ENCODE results near the gene MBIP. TPM values are rescaled to one million over a fixed set of nuclear protein-coding genes. Genes with fewer than 3 reads are reported as not detected.
A peak's percentile ranks its signal among the peaks of the same experiment; 100 is the strongest.

Gene MBIP
- total RNA-seq, 1 donor from 2014 or later: 12.9 TPM

DNA sequence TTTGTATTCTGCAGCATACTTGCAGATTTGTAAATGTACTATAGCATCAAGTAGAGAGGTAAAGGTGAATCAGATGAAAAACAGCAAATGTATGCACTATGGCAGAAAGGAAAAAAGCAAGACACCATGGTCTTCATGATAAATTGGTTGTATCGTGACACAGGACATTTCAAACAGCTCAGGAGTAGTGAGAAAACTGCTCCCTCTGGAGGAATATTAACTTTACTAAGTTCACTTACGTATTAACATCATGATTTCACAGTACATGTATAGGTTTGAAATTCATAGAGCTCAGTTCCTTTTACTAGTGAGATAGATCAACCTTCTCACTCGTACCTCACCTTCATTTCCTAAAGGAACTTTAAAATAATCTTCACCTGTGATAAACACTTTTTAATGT, 6.5 kb downstream of the MBIP start:
- DNase-seq (ENCODE audit: low read depth): no peak
- no peak overlapping the region for H3K4me3 ChIP-seq (ENCODE audit: low read depth, low read length)
- TF ChIP-seq CTCF (conservative IDR thresholded peaks at IDR 0.05; ENCODE audit: low read depth, low read length): peak; percentile 35

DNA sequence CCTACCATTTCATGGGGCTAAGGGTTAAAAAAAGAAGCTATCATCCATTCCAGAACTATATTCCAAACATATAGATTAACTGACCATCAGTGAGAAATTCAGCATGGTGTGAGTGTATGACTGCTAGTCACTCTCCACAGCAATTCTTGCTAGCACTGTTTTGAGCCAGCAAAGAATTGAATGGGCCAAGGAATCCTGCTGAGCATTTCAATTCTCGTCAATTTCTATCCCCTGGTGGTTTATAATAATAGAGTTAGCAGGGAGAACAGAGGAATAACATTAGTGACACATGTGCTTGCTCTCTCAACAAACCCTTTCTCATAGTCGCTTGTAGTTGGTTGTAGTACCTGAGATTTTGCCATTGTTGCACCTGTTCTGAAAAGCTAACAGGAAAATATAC, 7.2 kb downstream of the MBIP start:
- H3K4me3 ChIP-seq (ENCODE audit: low read depth, low read length): no peak overlapping the region
- no peak for DNase-seq (ENCODE audit: low read depth)
- no peak for TF ChIP-seq CTCF (conservative IDR thresholded peaks at IDR 0.05; ENCODE audit: low read depth, low read length)

- TF ChIP-seq CTCF (conservative IDR thresholded peaks at IDR 0.05; ENCODE audit: low read depth, low read length): no peak
- no peak for DNase-seq (ENCODE audit: low read depth)
- H3K4me3 ChIP-seq (ENCODE audit: low read depth, low read length): no peak overlapping the region
These were observed 13.6 kb downstream of the MBIP start for GRCh38 chr14:36306836-36307235.

DNA sequence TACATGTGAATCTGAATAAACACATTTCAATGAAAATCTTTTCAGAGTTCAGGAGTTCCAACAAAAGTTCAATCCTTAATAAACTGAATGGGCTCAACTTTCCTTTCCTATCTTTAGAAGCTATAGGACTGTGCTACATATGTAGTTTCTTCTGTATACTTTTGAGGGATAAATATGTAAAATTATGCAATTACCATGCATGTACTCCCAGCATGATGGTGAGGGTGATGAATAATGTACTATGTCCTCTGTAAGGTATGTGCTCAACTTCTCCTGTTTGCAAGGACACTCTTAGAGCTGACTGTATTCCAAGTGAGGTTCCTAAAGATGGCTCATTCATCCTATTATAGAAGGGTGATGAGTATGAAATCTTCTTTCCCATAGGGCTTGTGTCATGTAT, 15.5 kb downstream of the MBIP start:
- no peak for DNase-seq (ENCODE audit: low read depth)
- TF ChIP-seq CTCF (conservative IDR thresholded peaks at IDR 0.05; ENCODE audit: low read depth, low read length): no peak
- H3K4me3 ChIP-seq (ENCODE audit: low read depth, low read length): no peak overlapping the region

- no peak overlapping the region for H3K4me3 ChIP-seq (ENCODE audit: low read depth, low read length)
- no peak for TF ChIP-seq CTCF (conservative IDR thresholded peaks at IDR 0.05; ENCODE audit: low read depth, low read length)
- DNase-seq (ENCODE audit: low read depth): no peak
These were observed 16.5 kb downstream of the MBIP start for GRCh38 chr14:36303960-36304359.

- no peak for TF ChIP-seq CTCF (conservative IDR thresholded peaks at IDR 0.05; ENCODE audit: low read depth, low read length)
- DNase-seq (ENCODE audit: low read depth): no peak
- H3K4me3 ChIP-seq (ENCODE audit: low read depth, low read length): no peak overlapping the region
These were observed 17.6 kb downstream of the MBIP start for GRCh38 chr14:36302823-36303222.

GRCh38 chr14:36301159-36301558, 19.3 kb downstream of the MBIP start:
- no peak for TF ChIP-seq CTCF (conservative IDR thresholded peaks at IDR 0.05; ENCODE audit: low read depth, low read length)
- H3K4me3 ChIP-seq (ENCODE audit: low read depth, low read length): no peak overlapping the region
- no peak for DNase-seq (ENCODE audit: low read depth)

All from epithelial cell of proximal tubule (primary cell).